Measurements from ENCODE around the gene OSBPL7. TPM values are rescaled to one million over a fixed set of nuclear protein-coding genes. Genes with fewer than 3 reads are reported as not detected.

OSBPL7 gene
- total and polyA plus RNA-seq, 2 of the 13 experiments (the other 11 are each of a cell fraction or from before 2014, with no cell fraction given) = 4.7 to 6.6 TPM

DNA sequence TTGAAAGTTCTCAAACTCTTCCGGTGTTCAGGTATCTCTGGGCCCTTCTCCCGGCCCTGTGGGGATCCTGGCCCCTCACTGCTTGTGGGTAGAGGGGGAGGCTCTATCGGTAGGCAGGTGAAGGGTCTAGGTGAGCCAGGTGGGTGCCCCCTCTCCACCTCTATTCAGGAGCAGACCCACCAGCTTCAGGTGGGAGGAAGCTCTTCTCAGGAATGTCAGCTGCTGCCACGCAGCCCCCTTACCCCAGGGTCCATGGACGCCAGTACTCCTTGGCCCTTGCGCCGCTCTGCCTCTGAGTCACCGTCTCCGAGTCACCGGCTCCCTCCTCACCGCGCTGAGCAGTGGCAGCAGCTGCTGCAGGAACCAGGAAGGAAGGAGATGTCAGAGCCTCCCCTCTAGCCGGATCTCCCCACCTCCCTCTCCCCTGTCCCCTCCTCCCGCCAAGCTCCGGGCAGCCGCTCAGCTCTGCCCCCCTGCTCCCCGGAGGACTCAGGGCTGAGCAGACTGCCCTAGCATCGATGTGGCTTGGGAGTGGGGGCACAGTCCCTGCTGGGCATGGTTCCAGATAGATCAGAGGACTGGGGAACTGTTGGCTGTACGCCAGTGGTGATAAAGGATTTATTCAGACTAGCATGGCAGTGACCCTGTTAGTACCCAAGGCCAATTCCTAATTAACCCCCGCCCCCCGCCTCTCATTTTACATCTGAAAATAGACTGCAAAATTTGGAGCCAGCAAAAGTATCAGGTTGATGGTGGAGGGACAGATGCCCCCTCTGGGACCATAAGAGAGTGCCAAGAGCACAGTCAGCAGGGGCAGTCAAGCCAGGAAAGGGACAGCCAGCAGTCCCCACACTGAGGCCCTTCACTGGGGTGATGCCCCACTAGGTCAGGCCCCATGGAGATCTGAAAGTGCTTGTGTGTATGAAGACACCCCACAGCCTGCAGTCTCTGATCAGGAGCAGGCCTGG is at the start of gene OSBPL7 (continued):
- TF ChIP-seq REL (CRISPR knock-in tag; conservative IDR thresholded peaks at IDR 0.05) (no peak), ZNF790 (CRISPR knock-in tag; IDR thresholded peaks at IDR 0.05; ENCODE audit: borderline replicate concordance) (no peak), ZNF775 (CRISPR knock-in tag; IDR thresholded peaks at IDR 0.05; ENCODE audit: borderline replicate concordance) (no peak), ZNF562 (CRISPR knock-in tag; IDR thresholded peaks at IDR 0.05; ENCODE audit: borderline replicate concordance) (no peak), MATR3 (CRISPR knock-in tag; IDR thresholded peaks at IDR 0.05) (no peak), IRX3 (CRISPR knock-in tag; IDR thresholded peaks at IDR 0.05; ENCODE audit: borderline replicate concordance, low read depth) (no peak), ZNF737 (CRISPR knock-in tag; IDR thresholded peaks at IDR 0.05; ENCODE audit: borderline replicate concordance) (0 out of 2 replicates have a peak, but pooled peaks have one; percentile 51), DNMT3B (CRISPR knock-in tag; conservative IDR thresholded peaks at IDR 0.05) (0 out of 2 replicates have a peak, but pooled peaks have one; percentile 25), FOXA1 (IDR thresholded peaks at IDR 0.05) (no peak), FOXA1 (CRISPR knock-in tag; IDR thresholded peaks at IDR 0.05) (no peak), TP53 (CRISPR knock-in tag; conservative IDR thresholded peaks at IDR 0.05) (no peak), RBAK (CRISPR knock-in tag; IDR thresholded peaks at IDR 0.05) (no peak), MED8 (CRISPR knock-in tag; IDR thresholded peaks at IDR 0.05; ENCODE audit: insufficient replicate concordance) (no peak), NFYB (CRISPR knock-in tag; IDR thresholded peaks at IDR 0.05) (no peak), SCMH1 (CRISPR knock-in tag; IDR thresholded peaks at IDR 0.05; ENCODE audit: borderline replicate concordance) (no peak), JDP2 (CRISPR knock-in tag; IDR thresholded peaks at IDR 0.05; ENCODE audit: borderline replicate concordance) (no peak), KDM5A (IDR thresholded peaks at IDR 0.05; ENCODE audit: borderline replicate concordance, low read length) (no peak; the same call in 1 of the 2 replicates), EHMT2 (IDR thresholded peaks at IDR 0.05; ENCODE audit: borderline replicate concordance, low read depth, low read length) (no peak), ATF7 (IDR thresholded peaks at IDR 0.05) (no peak), ATF7 (CRISPR knock-in tag; IDR thresholded peaks at IDR 0.05) (no peak), MTA1 (CRISPR knock-in tag; IDR thresholded peaks at IDR 0.05; ENCODE audit: borderline replicate concordance) (0 out of 2 replicates have a peak, but pooled peaks have one; percentile 29), ZNF616 (CRISPR knock-in tag; IDR thresholded peaks at IDR 0.05; ENCODE audit: low read depth) (peak; percentile 83; the same call in 1 of the 2 replicates), CAMTA2 (CRISPR knock-in tag; IDR thresholded peaks at IDR 0.05; ENCODE audit: borderline replicate concordance) (no peak), IRF2 (CRISPR knock-in tag; IDR thresholded peaks at IDR 0.05) (peak; percentile 91)
- TF ChIP-seq, protein P1, sequence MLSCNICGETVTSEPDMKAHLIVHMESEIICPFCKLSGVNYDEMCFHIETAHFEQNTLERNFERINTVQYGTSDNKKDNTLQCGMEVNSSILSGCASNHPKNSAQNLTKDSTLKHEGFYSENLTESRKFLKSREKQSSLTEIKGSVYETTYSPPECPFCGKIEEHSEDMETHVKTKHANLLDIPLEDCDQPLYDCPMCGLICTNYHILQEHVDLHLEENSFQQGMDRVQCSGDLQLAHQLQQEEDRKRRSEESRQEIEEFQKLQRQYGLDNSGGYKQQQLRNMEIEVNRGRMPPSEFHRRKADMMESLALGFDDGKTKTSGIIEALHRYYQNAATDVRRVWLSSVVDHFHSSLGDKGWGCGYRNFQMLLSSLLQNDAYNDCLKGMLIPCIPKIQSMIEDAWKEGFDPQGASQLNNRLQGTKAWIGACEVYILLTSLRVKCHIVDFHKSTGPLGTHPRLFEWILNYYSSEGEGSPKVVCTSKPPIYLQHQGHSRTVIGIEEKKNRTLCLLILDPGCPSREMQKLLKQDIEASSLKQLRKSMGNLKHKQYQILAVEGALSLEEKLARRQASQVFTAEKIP (CRISPR knock-in tag; IDR thresholded peaks at IDR 0.05; ENCODE audit: borderline replicate concordance) = no peak
- TF ChIP-seq, protein P2, sequence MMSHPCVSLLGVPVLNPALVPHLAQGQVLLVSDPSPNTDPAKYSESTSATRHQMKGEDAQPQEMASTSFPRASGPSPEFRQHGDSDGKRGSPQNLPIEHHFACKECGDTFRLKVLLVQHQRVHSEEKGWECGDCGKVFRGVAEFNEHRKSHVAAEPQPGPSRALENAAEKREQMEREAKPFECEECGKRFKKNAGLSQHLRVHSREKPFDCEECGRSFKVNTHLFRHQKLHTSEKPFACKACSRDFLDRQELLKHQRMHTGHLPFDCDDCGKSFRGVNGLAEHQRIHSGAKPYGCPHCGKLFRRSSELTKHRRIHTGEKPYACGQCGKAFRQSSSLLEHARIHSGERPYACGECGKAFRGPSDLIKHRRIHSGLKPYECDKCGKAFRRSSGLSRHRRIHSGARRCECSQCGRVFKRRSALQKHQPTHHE (CRISPR knock-in tag; IDR thresholded peaks at IDR 0.05; ENCODE audit: borderline replicate concordance) = no peak

Data from HepG2 (cell line).